ENCODE measurements around the gene DKKL1. TPM values are rescaled to one million over a fixed set of nuclear protein-coding genes. Genes with fewer than 3 reads are reported as not detected.

DKKL1 gene
- total RNA-seq, 1 experiment from 2014 or later: 0.95 TPM

GRCh38 chr19:49343123-49343522, 20.6 kb upstream of the DKKL1 start:
- no peak for ATAC-seq
- Histone ChIP-seq H3K27ac (ENCODE audit: low read length) (no peak overlapping the region), H3K4me1 (ENCODE audit: control insufficient read depth, insufficient read depth, low read length) (peaks cover 3% of the 10 kb centered on the region; the same call in 1 of the 2 replicates), H3K4me3 (ENCODE audit: low read depth in 2 of 2, low read length in 2 of 2) (no peak overlapping the region), H3K36me3 (ENCODE audit: control insufficient read depth, insufficient read depth, low read length) (no peaks in the 10 kb centered on the region; the same call in none of the 2 replicates), H3K9me3 (ENCODE audit: control insufficient read depth, insufficient read depth, low read depth, low read length) (no peaks in the 10 kb centered on the region), H3K27me3 (ENCODE audit: control insufficient read depth, insufficient read depth, low read length) (no peaks in the 10 kb centered on the region)
- in situ Hi-C loops (cut with HindIII; ENCODE audit: low pct_unique_long_range_greater_than_20kb, low sequenced_read_pairs): no loop called here
- ChIA-PET POLR2A (no interaction called here), CTCF (no interaction called here)
- no peak for TF ChIP-seq SIN3A (IDR thresholded peaks at IDR 0.05; ENCODE audit: borderline replicate concordance, insufficient read depth, low read depth, low read length)
- TF ChIP-seq TCF7L2 (IDR thresholded peaks at IDR 0.05; ENCODE audit: low read depth, low read length): no peak
- TF ChIP-seq REST (IDR thresholded peaks at IDR 0.05; ENCODE audit: insufficient read depth in 1 of 2, low read depth in 2 of 2, low read length in 1 of 2): no peak
- TF ChIP-seq, protein P1, sequence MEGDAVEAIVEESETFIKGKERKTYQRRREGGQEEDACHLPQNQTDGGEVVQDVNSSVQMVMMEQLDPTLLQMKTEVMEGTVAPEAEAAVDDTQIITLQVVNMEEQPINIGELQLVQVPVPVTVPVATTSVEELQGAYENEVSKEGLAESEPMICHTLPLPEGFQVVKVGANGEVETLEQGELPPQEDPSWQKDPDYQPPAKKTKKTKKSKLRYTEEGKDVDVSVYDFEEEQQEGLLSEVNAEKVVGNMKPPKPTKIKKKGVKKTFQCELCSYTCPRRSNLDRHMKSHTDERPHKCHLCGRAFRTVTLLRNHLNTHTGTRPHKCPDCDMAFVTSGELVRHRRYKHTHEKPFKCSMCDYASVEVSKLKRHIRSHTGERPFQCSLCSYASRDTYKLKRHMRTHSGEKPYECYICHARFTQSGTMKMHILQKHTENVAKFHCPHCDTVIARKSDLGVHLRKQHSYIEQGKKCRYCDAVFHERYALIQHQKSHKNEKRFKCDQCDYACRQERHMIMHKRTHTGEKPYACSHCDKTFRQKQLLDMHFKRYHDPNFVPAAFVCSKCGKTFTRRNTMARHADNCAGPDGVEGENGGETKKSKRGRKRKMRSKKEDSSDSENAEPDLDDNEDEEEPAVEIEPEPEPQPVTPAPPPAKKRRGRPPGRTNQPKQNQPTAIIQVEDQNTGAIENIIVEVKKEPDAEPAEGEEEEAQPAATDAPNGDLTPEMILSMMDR (IDR thresholded peaks at IDR 0.05): no peak
- no peak for TF ChIP-seq POLR2AphosphoS5 (IDR thresholded peaks at IDR 0.05; ENCODE audit: low read depth, low read length)
- intact Hi-C loops (cut with micrococcal nuclease; ENCODE audit: unreplicated experiment): no loop called here
- no peak for DNase-seq (ENCODE audit: low read depth, low spot score)
- no TSS peak for BruUV-seq (replicated peaks)

DNA sequence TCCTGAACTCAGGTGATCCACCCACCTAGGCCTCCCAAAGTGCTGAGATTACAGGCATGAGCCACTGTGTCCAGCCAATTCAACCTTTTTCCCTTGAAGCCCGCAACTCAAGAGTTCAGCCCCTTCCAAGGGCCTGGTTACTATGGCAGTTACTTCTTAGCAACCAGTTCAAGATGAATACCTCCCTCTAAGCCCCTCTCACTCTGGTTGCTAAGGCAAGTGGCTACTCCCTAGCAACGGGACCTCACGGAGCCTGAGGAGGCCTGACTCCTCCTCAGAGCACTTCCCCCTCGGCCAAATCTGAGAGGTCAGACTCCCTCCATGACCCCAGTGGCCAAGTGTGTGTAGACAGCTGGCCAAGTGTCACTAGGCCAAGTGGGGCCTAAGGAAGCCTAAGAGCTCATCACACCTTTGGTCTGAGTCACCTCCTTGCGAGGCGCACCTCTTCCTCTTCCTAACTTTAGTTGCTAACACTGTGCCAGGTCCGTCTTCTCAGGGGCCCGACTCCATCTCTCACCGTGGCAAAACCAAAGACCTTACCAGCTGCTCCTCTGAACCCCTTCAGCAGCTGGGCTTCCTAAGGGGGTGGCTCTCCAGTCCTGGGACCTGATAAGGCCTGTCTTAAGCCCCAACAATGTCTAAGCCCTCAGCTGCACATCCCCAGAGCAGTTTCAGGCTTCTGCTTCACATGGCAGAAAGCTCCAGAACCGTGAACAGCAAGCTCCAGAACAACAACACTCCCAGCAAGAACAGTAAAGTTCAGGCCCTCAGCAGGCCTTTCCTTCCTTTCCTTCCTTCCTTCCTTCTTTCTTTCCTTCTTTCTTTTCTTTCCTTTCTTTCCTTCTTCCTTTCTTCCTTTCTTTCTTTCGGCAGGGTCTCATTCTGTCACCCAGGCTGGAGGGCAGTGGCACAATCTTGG, 18.9 kb upstream of the DKKL1 start:
- intact Hi-C loops (cut with micrococcal nuclease; ENCODE audit: unreplicated experiment): no loop called here
- POLR2A ChIA-PET: no interaction called here

More for the DNA sequence above, 18.9 kb upstream of the DKKL1 start:
- H3K27ac ChIP-seq (ENCODE audit: low read length): no peak overlapping the region
- no peaks in the 10 kb centered on the region for H3K27me3 ChIP-seq (ENCODE audit: control insufficient read depth, insufficient read depth, low read length)
- BruUV-seq (replicated peaks): no TSS peak
- in situ Hi-C loops (cut with HindIII; ENCODE audit: low pct_unique_long_range_greater_than_20kb, low sequenced_read_pairs): no loop called here
- TF ChIP-seq, protein P1 (IDR thresholded peaks at IDR 0.05): no peak
- TF ChIP-seq POLR2AphosphoS5 (IDR thresholded peaks at IDR 0.05; ENCODE audit: low read depth, low read length): no peak
- TF ChIP-seq SIN3A (IDR thresholded peaks at IDR 0.05; ENCODE audit: borderline replicate concordance, insufficient read depth, low read depth, low read length): no peak
- TF ChIP-seq TCF7L2 (IDR thresholded peaks at IDR 0.05; ENCODE audit: low read depth, low read length): no peak
- TF ChIP-seq REST (IDR thresholded peaks at IDR 0.05; ENCODE audit: insufficient read depth in 1 of 2, low read depth in 2 of 2, low read length in 1 of 2): no peak
- H3K9me3 ChIP-seq (ENCODE audit: control insufficient read depth, insufficient read depth, low read depth, low read length): no peaks in the 10 kb centered on the region
- DNase-seq (ENCODE audit: low read depth, low spot score) (no peak), ATAC-seq (no peak)
- CTCF ChIA-PET: no interaction called here
- no peak overlapping the region for H3K4me3 ChIP-seq (ENCODE audit: low read depth in 2 of 2, low read length in 2 of 2)
- no peaks in the 10 kb centered on the region; the same call in none of the 2 replicates for H3K36me3 ChIP-seq (ENCODE audit: control insufficient read depth, insufficient read depth, low read length)
- peaks cover 3% of the 10 kb centered on the region; the same call in 1 of the 2 replicates for H3K4me1 ChIP-seq (ENCODE audit: control insufficient read depth, insufficient read depth, low read length)

Data from Panc1 (cell line).